GM18873 (cell line): ENCODE data around the gene BMP6.
"Not testable (repeated sequence)": the region's sequence is repeated elsewhere in the genome, so short reads cannot be mapped to it uniquely, and the experiment has no call there.

ENCODE experiments used
- ATAC-seq: cut with Tn5 transposase; IDR thresholded peaks from one replicate; pipeline ENCODE4 v1.9.1; 2021; ENCODE audit warnings: mild to moderate bottlenecking, moderate library complexity, moderate number of reproducible peaks; ENCODE audit not compliant: unreplicated experiment, low FRiP score

The BMP6 gene

GRCh38 chr6:7784706-7785105 lies 58.8 kb downstream of the BMP6 start:
- ATAC-seq: no peak

GRCh38 chr6:7785243-7786035 lies 59.5 kb downstream of the BMP6 start:
- no peak for ATAC-seq

- no peak for ATAC-seq
These were observed 60.3 kb downstream of the BMP6 start for GRCh38 chr6:7786214-7786661.

- no peak for ATAC-seq
These were observed 61.3 kb downstream of the BMP6 start for GRCh38 chr6:7787137-7787608.

- ATAC-seq: no peak
These were observed 61.8 kb downstream of the BMP6 start for GRCh38 chr6:7787731-7788130.

GRCh38 chr6:7794509-7794908 lies 68.6 kb downstream of the BMP6 start:
- no peak for ATAC-seq

- ATAC-seq: no peak
These were observed 71.5 kb downstream of the BMP6 start for GRCh38 chr6:7797386-7797785.

GRCh38 chr6:7798751-7799150 lies 72.9 kb downstream of the BMP6 start:
- no peak for ATAC-seq

- ATAC-seq: no peak
These were observed 76.8 kb downstream of the BMP6 start for GRCh38 chr6:7802662-7803061.

- no peak for ATAC-seq
These were observed 77.3 kb downstream of the BMP6 start for GRCh38 chr6:7803214-7803613.

- no peak for ATAC-seq
These were observed 79.4 kb downstream of the BMP6 start for GRCh38 chr6:7805078-7805849.

GRCh38 chr6:7805850-7806214 lies 79.9 kb downstream of the BMP6 start:
- no peak for ATAC-seq

- ATAC-seq: no peak
These were observed 80.8 kb downstream of the BMP6 start for GRCh38 chr6:7806711-7807110.

GRCh38 chr6:7809346-7809745 lies 83.4 kb downstream of the BMP6 start:
- no peak for ATAC-seq

GRCh38 chr6:7811441-7811840 lies 85.5 kb downstream of the BMP6 start:
- ATAC-seq: no peak

- no peak for ATAC-seq
These were observed 86.7 kb downstream of the BMP6 start for GRCh38 chr6:7812623-7813022.

GRCh38 chr6:7813193-7813592 lies 87.3 kb downstream of the BMP6 start:
- ATAC-seq: no peak

- ATAC-seq: no peak
These were observed 87.8 kb downstream of the BMP6 start for GRCh38 chr6:7813704-7814103.

GRCh38 chr6:7815716-7816115 lies 89.8 kb downstream of the BMP6 start:
- no peak for ATAC-seq

GRCh38 chr6:7817184-7817583 lies 91.3 kb downstream of the BMP6 start:
- not testable (repeated sequence) for ATAC-seq
